NCI-H1436 treated with DMSO at 0.1 percent for 48 hours (cell line): ENCODE measurements around the gene BHLHE23.

ENCODE experiments used
- DNase-seq: peaks from one replicate; lab custom pipeline; 2025; lab: John Stamatoyannopoulos, UW

The BHLHE23 gene

GRCh38 chr20:63006540-63007359 is at the start of gene BHLHE23:
BHLHE23 (minus strand) TSS chr20:63006964; CDS start chr20:63006774, 190 bp downstream.
- DNase-seq = no peak

DNA sequence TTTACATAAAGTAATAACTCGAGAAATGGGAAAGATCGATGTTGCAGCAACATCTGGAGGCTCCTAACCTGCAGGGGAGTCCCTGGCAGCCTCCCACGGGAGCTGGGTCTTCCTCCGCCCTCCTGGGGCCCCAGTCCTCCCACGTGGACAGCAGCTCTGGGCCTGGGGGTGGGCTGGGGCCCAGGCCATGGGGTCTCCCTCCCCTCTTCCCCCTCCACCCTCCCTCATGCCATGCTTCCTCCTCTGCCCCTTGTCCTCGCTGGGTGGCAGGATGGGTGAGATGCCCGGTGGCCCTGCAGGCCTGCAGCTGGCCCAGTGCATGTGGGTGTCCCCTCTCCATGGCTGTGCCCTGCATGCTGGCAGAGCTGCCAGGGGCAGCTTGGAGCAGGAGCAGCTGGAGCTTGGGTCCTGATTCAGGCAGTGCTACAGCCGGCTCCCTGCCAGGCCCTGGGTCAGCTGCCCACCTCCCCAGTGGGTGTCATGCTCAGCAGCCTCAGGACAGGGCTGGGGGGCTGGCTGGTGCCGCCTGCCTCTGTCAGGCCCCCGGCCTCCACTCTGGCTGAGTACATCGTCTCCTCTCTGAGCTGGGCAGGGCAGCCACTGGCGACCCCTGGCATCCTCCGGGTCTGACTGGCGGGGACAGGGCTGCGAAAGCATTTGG is 48.9 kb upstream of the BHLHE23 start:
- no peak for DNase-seq

- no peak for DNase-seq
Measured at GRCh38 chr20:63054681-63055240, 48.0 kb upstream of the BHLHE23 start.

GRCh38 chr20:63054103-63054474 is 47.3 kb upstream of the BHLHE23 start:
- DNase-seq = no peak

- no peak for DNase-seq
Measured at GRCh38 chr20:63053432-63054102, 46.8 kb upstream of the BHLHE23 start.

- DNase-seq = no peak
Measured at GRCh38 chr20:63052571-63053431, 46.0 kb upstream of the BHLHE23 start.

GRCh38 chr20:63051911-63052310 is 45.1 kb upstream of the BHLHE23 start:
- no peak for DNase-seq

DNA sequence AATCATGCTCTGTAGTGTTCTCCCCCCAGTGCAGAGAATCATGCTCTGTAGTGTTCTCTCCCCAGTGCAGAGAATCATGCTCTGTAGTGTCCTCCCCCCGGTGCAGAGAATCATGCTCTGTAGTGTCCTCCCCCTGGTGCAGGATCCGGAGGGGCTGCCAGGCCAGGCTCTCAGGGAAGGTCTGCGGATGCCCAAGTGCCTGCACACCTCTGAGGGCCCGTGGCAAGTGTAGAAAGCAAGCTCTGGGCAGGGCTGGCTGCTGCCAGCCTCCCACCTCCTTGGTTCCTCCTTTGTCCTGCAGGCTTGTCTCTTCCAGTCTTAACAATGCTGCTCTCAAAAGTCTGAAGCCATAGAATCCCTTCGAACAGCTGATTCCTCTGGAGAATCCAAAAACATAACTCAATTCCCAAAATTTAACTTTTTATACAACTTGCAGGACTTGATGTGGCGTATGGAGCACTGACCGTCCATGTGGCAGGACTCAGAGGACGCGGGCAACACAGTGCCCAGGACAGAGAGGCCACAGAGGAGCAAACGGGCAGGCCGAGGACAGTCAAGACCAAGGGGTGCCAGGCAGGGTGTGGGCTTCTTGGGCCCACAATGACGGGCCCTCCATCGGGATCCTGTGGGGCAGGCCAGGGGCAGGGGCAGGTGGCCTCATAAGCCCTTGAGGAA is 44.6 kb upstream of the BHLHE23 start:
- DNase-seq = no peak

DNA sequence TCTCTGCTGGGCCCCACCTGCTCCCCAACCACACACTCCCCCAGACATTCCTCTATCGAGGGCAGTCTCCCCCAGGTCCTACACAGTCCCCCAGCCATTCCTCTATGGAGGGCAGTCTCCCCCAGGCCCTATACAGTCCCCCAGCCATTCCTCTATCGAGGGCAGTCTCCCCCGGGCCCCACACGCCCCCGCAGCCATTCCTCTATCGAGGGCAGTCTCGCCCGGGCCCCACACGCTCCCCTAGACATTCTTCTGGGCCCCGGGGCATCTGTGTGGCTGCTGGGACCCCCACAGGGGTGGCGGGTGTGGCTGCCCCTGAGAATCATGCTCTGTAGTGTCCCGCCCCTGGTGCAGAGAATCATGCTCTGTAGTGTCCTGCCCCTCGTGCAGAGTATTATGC is 43.6 kb upstream of the BHLHE23 start:
- no peak for DNase-seq

DNA sequence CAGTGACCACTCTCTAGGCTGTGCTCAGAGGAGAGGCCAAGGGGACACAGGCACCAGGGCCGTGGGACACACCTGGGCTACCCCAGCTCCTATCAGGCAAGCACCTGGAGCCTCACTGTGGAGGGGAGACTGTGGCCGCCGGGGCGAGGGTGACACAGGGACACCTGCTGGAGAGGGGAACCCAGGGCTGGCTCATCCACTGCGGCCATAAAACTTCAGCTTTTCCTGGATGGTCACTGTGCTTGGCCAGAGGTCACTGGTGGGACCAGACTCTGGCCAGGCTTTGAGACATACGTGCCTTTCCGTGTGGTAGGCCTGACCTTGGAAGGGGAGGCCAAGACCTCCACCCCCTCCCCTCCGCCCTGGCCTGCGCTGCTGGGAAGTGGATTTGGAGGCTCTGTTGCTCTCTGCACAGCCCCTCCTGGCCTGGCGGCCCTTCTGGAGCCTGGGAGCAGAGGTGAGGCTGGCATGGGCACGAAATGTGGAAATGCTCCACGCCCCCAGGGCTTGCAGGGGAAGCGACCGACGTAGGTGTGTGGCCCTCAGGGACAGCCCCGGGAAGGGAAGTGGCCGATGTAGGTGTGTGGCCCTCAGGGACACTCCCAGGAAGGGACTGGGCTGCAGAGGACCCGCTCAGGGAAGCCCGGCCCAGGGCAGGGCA is 42.9 kb upstream of the BHLHE23 start:
- DNase-seq = no peak

DNA sequence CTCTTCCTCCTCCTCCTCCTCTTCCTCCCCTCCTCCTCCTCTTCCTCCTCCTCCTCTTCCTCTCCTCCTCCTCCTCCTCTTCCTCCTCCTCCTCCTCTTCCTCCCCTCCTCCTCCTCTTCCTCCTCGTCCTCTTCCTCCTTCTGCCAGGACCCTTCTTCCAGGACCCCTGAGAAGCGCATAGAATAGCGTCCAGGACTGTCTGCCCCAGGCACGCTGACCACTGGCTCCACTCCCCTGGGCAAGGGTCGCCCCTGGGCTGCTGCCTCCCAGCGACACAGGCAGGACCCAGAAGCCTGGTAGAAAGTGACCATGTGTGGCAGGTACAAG is 42.4 kb upstream of the BHLHE23 start:
- DNase-seq = no peak

DNA sequence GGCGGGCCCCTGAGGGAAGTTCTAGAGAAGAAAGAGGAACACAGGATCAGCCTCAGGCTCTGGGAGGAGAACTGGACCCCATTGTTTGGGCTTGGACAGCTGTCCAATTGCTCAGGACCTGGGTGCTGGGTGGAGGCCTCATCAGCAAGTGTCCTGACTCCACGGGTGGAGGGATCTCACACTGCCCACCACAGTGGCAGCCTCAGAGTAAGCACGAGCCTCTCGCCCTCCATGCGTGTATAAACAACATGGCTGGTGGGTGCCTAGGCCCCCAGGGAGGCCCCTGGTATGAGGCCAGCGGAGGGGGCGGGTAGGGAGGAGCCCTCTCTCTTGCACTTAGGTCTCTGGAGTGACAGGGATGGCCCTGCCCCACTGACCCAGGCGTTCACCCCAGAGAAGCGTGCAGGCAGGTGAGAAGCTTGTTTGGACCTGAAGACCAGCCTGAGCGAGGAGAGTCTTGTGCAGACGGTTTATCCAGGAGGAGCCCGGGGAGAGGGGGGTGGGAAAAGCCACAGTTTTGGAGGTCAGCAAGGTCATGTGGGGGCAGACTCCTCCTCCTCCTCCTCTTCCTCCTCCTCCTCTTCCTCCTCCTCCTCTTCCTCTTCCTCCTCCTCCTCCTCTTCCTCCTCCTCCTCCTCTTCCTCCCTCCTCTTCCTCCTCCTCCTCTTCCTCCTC is 41.9 kb upstream of the BHLHE23 start:
- no peak for DNase-seq

DNA sequence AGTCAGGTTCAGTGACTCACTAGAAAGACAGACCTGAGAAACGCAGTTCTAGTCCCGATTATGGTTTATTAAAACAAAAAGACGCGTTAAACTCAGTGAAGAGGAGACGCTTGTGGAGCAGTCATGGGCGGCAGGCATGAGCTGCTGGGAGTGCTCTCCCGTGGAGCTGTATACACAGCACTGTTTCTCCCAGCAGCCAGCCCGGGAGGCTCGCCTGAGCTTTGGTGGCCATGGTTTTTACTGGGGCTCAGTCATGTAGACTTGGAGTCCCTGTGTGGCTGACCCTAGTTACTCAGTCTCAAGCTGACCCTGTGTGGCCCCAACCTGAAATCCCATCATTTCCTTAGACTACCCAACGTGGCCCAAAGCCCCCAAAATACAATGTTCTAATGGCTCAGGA is 41.2 kb upstream of the BHLHE23 start:
- no peak for DNase-seq

DNA sequence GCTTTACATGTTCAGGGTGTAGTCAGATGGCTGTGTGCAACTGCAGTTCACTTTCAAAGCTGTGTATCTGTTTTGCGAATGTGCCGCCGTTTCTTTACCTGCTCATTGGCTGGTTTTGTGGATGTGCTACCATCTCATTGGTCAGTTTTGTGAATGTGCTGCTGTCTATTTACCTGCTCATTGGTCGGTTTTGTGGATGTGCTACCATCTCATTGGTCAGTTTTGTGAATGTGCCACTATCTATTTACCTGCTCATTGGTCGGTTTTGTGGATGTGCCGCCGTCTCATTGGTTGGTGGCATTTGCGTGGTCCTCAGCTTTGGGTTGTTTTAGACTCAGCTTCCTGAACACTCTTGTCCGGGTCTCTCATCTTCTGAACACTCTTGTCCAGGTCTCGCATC is 40.5 kb upstream of the BHLHE23 start:
- DNase-seq = no peak

DNA sequence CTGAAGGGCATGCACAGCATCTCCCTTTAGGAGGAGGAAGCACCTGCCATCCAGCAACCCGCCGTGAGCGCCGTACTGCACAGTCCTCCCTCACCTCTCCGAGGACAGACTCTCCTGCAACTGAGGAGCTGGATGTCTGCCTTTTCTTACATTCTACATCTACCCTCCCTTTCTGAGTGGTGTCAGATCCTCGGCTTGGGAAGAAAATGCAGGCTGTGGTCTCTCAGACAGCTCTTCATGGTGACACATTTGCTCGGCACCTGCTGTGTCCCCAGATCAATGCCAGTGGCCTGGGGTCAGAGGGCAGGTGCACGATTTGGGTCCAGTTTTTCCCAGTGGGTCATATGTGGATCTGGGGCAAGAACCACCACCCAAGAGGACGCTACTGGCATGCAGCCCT is 40.1 kb upstream of the BHLHE23 start:
- DNase-seq = no peak

GRCh38 chr20:63045991-63046390 is 39.2 kb upstream of the BHLHE23 start:
- no peak for DNase-seq

- DNase-seq = no peak
Measured at GRCh38 chr20:63045401-63045800, 38.6 kb upstream of the BHLHE23 start.

GRCh38 chr20:63044605-63045004 is 37.8 kb upstream of the BHLHE23 start:
- no peak for DNase-seq

- DNase-seq = no peak
Measured at GRCh38 chr20:63044204-63044600, 37.4 kb upstream of the BHLHE23 start.
